Skeletal muscle satellite cell (primary cell): ENCODE data around the gene SLC35F6.

Experiments used
- H3K27me3 ChIP-seq: 2 replicates; pipeline ENCODE4 v1.7.0; 2013; ENCODE audit warnings: low read length; ENCODE audit not compliant: control insufficient read depth, insufficient read depth
- H3K36me3 ChIP-seq: 2 replicates; pipeline ENCODE4 v1.7.0; 2013; ENCODE audit warnings: mild to moderate bottlenecking, control low read depth, low read length; ENCODE audit not compliant: insufficient read depth
- H3K4me1 ChIP-seq: 2 replicates; pipeline ENCODE4 v1.7.0; 2013; ENCODE audit warnings: low read length; ENCODE audit not compliant: control insufficient read depth, insufficient read depth
- H3K4me2 ChIP-seq: 2 replicates; pipeline ENCODE4 v1.7.0; 2013; ENCODE audit warnings: mild to moderate bottlenecking, low read length
- H3K4me3 ChIP-seq: 2 replicates; pipeline ENCODE4 v1.7.0; 2013; ENCODE audit warnings: low read length
- H3K9ac ChIP-seq: 2 replicates; pipeline ENCODE4 v1.7.0; 2013; ENCODE audit warnings: mild to moderate bottlenecking, low read depth, low read length, moderate library complexity
- H3K9me3 ChIP-seq: replicated peaks from 2 replicates; pipeline ENCODE4 v1.7.0; 2013; ENCODE audit warnings: mild to moderate bottlenecking, control low read depth, low read length

Gene SLC35F6

DNA sequence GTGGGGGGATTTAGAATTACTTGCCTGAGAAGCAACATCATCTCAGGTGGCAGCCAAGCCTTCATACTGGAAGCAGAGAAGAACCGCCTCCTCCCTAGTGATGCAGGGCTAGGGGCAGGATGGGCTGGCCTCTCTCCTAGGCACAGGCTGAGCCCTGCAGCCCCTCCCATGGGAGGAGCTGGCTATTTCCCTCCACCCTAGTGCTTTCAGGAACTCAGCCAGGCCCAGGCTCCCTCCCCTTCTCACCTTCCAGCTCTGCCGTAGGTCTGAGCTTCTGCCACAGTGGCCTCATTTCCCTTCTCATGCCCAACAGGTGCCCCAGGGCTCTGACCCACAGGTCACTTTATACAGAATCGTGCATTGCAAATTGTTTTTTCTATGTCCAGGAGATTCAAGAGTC, 52.8 kb downstream of the SLC35F6 start:
- Histone ChIP-seq H3K36me3 (no peaks in the 10 kb centered on the region), H3K4me1 (no peaks in the 10 kb centered on the region), H3K9ac (no peak overlapping the region), H3K4me2 (no peak overlapping the region), H3K4me3 (no peak overlapping the region), H3K27me3 (peaks cover 43% of the 10 kb centered on the region), H3K9me3 (no peaks in the 10 kb centered on the region)

DNA sequence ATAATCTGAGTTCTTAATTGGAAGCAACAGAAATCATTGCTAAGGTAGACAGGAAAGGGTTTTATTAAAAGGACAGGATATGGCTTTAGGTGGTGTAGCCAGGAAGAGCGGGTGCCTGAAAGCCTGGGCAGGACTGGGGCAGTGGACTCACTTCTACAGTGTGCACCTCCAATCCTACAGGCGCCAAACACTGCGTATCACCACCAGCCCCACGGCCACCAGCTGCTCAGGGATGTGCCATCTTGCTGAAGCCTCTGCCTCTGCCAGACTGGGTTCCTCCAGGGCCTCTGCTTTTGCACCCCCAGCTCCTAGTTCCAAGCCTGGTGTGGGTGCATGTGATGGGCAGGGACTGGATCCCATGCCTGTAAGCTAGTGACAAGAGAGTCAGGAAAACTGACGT, 54.2 kb downstream of the SLC35F6 start:
- H3K36me3 ChIP-seq, result no peaks in the 10 kb centered on the region
- peaks cover 44% of the 10 kb centered on the region for H3K27me3 ChIP-seq
- H3K4me1 ChIP-seq, result no peaks in the 10 kb centered on the region
- H3K4me3 ChIP-seq, result no peak overlapping the region
- H3K9ac ChIP-seq, result no peak overlapping the region
- no peaks in the 10 kb centered on the region for H3K9me3 ChIP-seq
- no peak overlapping the region for H3K4me2 ChIP-seq

DNA sequence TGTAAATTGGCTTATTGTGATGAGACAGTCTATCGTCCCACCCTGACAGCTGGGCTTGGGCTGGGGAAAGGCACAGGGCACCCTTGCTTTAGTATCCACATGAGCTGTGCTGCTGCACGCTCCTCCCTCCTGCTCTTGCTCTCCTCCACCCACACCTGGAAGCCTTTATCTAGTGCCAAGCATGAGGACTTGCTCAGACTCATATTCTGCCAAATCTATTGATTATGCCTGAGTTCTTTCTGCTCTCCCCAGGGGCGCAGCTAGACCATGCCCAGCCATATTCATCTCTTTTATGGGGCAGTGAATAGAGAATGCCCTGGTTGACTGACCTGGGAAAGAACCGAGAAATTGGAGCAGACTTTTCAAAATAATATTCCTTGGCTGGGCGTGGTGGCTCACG, 54.9 kb downstream of the SLC35F6 start:
- no peaks in the 10 kb centered on the region for H3K9me3 ChIP-seq

DNA sequence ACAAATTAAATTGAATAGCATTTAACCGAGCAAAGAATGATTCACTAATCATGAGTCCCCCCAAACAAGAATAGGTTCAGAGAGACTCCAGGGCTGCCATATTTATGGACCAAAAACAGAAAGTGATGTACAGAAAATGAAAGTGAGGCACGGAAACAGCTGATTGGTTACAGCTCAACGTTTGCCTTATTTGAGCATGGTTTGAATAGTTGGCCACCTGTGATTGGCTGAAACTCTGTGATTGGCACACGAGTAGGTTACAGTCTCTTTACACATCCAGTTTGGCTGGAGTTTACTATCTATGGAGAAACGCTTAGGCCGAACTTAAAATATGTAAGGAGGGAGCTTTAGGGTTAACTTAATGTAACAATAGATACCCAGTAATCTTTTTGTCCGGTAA, 56.8 kb downstream of the SLC35F6 start:
- no peak overlapping the region for H3K4me3 ChIP-seq
- H3K36me3 ChIP-seq, result no peaks in the 10 kb centered on the region
- H3K4me1 ChIP-seq, result no peaks in the 10 kb centered on the region
- no peak overlapping the region for H3K4me2 ChIP-seq
- no peak overlapping the region for H3K9ac ChIP-seq
- H3K27me3 ChIP-seq, result peaks cover 51% of the 10 kb centered on the region
- H3K9me3 ChIP-seq, result no peaks in the 10 kb centered on the region

More for the DNA sequence above, 54.9 kb downstream of the SLC35F6 start:
- Histone ChIP-seq H3K27me3 (peaks cover 44% of the 10 kb centered on the region), H3K4me2 (no peak overlapping the region), H3K4me1 (no peaks in the 10 kb centered on the region), H3K36me3 (no peaks in the 10 kb centered on the region), H3K9ac (no peak overlapping the region), H3K4me3 (no peak overlapping the region)

DNA sequence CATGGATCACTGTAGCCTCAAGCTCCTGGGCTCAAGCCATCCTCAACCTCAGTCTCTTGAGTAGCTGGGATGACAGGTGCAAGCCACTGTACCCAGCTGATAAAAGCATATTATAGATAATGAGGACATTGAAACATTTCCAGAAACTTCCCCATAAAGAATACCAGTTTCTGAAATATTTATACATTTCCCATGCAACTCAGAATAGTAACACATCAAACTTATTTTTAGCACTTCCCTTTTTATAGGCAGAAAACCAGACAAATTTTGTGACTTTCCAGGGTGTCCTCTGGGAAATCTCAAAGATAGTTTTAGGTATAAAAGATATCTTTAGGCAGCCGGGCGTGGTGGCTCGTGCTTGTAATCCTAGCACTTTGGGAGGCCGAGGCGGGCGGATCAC, 58.8 kb downstream of the SLC35F6 start:
- Histone ChIP-seq H3K9me3 (no peaks in the 10 kb centered on the region), H3K4me1 (no peaks in the 10 kb centered on the region), H3K9ac (no peak overlapping the region), H3K4me3 (no peak overlapping the region), H3K27me3 (peaks cover 58% of the 10 kb centered on the region), H3K4me2 (no peak overlapping the region), H3K36me3 (no peaks in the 10 kb centered on the region)
